HL-60 (cell line): ENCODE results near the gene LPXN.

Experiments used
- DNase-seq, 2 experiments: peaks; one replicate each; pipeline ENCODE4 v3.0.0-alpha.2; 2010 to 2020; ENCODE audit warnings: low read depth in 1 of 2, low spot score in 1 of 2
- H3K27ac ChIP-seq: fragments of 250-450 bp; sonication (Bioruptor Pico); replicated peaks from 2 replicates; pipeline ENCODE4 v1.5.1; 2020; ENCODE audit warnings: mild to moderate bottlenecking, moderate library complexity
- H3K27me3 ChIP-seq: fragments of 250-450 bp; sonication (Bioruptor Pico); 2 replicates; pipeline ENCODE4 v1.5.1; 2021; ENCODE audit warnings: mild to moderate bottlenecking, moderate library complexity; ENCODE audit not compliant: insufficient read depth, poor library complexity, severe bottlenecking
- H3K4me3 ChIP-seq: replicated peaks from 2 replicates; pipeline ENCODE4 v1.5.1; 2011; ENCODE audit warnings: mild to moderate bottlenecking, control low read depth, low read length; ENCODE audit not compliant: insufficient read depth
- GABPA ChIP-seq: IDR thresholded peaks from 2 replicates; pipeline ENCODE4 v1.6.1; 2012; ENCODE audit warnings: low read depth
- POLR2AphosphoS5 ChIP-seq: IDR thresholded peaks from 2 replicates; pipeline ENCODE4 v1.6.1; 2012; ENCODE audit warnings: low read depth
- SPI1 ChIP-seq: IDR thresholded peaks from 2 replicates; pipeline ENCODE4 v1.6.1; 2012; ENCODE audit warnings: low read depth, mild to moderate bottlenecking, borderline replicate concordance
- TF ChIP-seq, protein P1 (sequence below): IDR thresholded peaks from 2 replicates; pipeline ENCODE4 v1.6.1; 2012; ENCODE audit warnings: low read depth; ENCODE audit not compliant: insufficient replicate concordance
- TF ChIP-seq, protein P2 (sequence below): IDR thresholded peaks from one replicate; pipeline ENCODE4 v1.5.1; 2011; ENCODE audit warnings: low read length, control low read depth, inconsistent platforms; ENCODE audit not compliant: insufficient read depth

LPXN gene

DNA sequence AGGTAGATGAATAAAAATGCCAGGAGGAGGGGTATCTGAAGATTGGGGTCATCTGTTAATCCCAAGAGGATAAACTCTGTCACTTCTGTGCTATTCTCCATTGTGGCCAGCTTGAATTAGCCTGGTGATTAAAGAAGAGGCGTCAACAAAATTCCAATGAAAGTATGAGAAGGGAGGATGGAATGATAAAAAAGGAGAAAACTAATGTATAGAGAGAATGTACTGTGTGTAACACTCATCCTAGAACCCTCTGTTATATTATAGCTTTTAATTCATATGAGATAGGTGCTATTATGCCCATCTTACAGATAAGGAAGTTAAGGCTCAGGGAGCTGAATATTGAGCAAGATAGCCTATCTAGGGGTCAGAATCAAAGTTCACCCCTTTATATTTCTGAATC, 67.7 kb downstream of the LPXN start, which contains the start of gene OR5B21:
TSS of gene OR5B21 (minus strand) at position 101 of the 400 bp plus-strand sequence. CDS start at position 101, 0 bp downstream.
- H3K27ac ChIP-seq, result no peak within 1 kb of the TSS
- H3K4me3 ChIP-seq, result no peak within 1 kb of the TSS
- TF ChIP-seq GABPA (no peak), SPI1 (no peak)
- DNase-seq, result no peak
- H3K27me3 ChIP-seq, result no peaks in the 10 kb centered on the region

DNA sequence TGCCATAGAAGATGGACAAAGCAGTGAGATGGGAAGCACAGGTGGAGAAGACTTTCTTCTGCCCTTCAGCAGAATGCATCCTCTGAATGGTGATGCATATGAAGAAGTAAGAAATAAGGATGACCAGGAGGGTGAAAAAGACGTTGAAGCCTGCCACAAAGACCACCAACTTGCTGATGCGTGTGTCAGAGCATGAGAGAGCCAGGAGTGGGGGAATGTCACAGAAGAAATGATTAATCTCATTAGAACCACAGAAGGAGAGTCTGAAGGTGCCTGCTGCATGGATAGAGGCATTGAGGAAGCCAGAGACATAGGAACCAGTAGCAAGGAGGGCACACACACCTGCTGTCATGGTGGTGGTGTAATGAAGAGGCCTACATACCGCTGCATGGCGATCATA, 68.3 kb downstream of the LPXN start:
- TF ChIP-seq, protein P1, sequence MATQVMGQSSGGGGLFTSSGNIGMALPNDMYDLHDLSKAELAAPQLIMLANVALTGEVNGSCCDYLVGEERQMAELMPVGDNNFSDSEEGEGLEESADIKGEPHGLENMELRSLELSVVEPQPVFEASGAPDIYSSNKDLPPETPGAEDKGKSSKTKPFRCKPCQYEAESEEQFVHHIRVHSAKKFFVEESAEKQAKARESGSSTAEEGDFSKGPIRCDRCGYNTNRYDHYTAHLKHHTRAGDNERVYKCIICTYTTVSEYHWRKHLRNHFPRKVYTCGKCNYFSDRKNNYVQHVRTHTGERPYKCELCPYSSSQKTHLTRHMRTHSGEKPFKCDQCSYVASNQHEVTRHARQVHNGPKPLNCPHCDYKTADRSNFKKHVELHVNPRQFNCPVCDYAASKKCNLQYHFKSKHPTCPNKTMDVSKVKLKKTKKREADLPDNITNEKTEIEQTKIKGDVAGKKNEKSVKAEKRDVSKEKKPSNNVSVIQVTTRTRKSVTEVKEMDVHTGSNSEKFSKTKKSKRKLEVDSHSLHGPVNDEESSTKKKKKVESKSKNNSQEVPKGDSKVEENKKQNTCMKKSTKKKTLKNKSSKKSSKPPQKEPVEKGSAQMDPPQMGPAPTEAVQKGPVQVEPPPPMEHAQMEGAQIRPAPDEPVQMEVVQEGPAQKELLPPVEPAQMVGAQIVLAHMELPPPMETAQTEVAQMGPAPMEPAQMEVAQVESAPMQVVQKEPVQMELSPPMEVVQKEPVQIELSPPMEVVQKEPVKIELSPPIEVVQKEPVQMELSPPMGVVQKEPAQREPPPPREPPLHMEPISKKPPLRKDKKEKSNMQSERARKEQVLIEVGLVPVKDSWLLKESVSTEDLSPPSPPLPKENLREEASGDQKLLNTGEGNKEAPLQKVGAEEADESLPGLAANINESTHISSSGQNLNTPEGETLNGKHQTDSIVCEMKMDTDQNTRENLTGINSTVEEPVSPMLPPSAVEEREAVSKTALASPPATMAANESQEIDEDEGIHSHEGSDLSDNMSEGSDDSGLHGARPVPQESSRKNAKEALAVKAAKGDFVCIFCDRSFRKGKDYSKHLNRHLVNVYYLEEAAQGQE, result no peak
- TF ChIP-seq, protein P2, sequence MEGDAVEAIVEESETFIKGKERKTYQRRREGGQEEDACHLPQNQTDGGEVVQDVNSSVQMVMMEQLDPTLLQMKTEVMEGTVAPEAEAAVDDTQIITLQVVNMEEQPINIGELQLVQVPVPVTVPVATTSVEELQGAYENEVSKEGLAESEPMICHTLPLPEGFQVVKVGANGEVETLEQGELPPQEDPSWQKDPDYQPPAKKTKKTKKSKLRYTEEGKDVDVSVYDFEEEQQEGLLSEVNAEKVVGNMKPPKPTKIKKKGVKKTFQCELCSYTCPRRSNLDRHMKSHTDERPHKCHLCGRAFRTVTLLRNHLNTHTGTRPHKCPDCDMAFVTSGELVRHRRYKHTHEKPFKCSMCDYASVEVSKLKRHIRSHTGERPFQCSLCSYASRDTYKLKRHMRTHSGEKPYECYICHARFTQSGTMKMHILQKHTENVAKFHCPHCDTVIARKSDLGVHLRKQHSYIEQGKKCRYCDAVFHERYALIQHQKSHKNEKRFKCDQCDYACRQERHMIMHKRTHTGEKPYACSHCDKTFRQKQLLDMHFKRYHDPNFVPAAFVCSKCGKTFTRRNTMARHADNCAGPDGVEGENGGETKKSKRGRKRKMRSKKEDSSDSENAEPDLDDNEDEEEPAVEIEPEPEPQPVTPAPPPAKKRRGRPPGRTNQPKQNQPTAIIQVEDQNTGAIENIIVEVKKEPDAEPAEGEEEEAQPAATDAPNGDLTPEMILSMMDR, result no peak
- TF ChIP-seq POLR2AphosphoS5 (no peak), SPI1 (no peak), GABPA (no peak)
- DNase-seq, result no peak

DNA sequence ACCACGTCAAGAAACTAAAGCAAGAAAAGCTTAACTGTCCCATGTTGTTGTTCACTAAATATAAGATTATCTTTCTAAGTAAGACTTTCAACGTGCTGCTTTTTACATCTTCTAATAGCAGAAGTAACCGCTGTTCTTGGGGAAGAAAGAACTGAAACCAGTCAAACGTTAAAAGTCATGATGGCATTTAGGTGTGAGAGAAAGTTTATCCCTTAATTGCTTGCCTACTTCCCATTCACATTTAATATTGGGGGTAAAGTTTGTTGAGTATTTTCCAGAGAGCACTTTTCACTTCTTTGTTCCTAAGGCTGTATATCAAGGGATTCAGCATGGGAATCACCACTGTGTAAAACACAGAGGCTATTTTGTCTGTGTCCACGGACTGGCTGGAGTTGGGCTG, 68.7 kb downstream of the LPXN start:
- TF ChIP-seq, protein P2, result no peak
- TF ChIP-seq SPI1 (no peak), GABPA (no peak), POLR2AphosphoS5 (no peak)
- TF ChIP-seq, protein P1, result no peak
- no peak for DNase-seq
- no peak overlapping the region for H3K27ac ChIP-seq
- no peaks in the 10 kb centered on the region for H3K27me3 ChIP-seq
- no peak overlapping the region for H3K4me3 ChIP-seq

More for the DNA sequence above, 68.3 kb downstream of the LPXN start:
- H3K27ac ChIP-seq, result no peak overlapping the region
- H3K4me3 ChIP-seq, result no peak overlapping the region
- H3K27me3 ChIP-seq, result no peaks in the 10 kb centered on the region

DNA sequence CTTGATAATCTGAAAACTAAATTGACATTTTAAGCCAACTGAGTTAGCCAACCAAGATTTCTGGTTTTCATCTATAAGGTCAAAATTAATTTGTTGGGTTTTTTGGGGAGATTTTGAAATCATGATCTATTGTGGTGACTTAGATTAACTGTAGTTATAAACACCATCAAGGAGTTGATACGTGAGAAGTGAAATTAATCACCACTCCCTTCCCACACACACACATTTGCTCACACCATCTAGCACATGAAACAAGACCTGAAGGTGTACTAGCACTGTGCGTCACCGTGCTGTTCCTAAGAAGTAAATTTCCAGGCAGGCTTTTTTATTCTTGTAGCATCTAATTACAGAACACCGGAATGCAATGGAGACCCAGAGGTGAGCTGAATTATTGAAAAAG, 69.8 kb downstream of the LPXN start:
- DNase-seq, result no peak
- no peak overlapping the region for H3K27ac ChIP-seq
- no peaks in the 10 kb centered on the region for H3K27me3 ChIP-seq
- H3K4me3 ChIP-seq, result no peak overlapping the region
- TF ChIP-seq GABPA (no peak), SPI1 (no peak), POLR2AphosphoS5 (no peak)
- TF ChIP-seq, protein P2, result no peak
- TF ChIP-seq, protein P1, result no peak
